ENCODE results near the gene GALNT18.

GALNT18 gene

GRCh38 chr11:11468954-11469353, 152.9 kb downstream of the GALNT18 start:
- no peak overlapping the region for H3K4me3 ChIP-seq (ENCODE audit: low read length in 2 of 2)
- no peaks in the 10 kb centered on the region for H3K27me3 ChIP-seq (ENCODE audit: control insufficient read depth in 3 of 3, insufficient read depth in 3 of 3, low read depth in 1 of 3, low read length in 3 of 3)
- no peak overlapping the region for H2BK12ac ChIP-seq (ENCODE audit: low read length)
- no peaks in the 10 kb centered on the region for H3K9me3 ChIP-seq (replicated peaks in 1 of 2; ENCODE audit: control insufficient read depth in 2 of 2, insufficient read depth in 1 of 2, low read depth in 1 of 2, low read length in 2 of 2)
- H3K36me3 ChIP-seq (replicated peaks in 1 of 2; ENCODE audit: control insufficient read depth in 2 of 2, insufficient read depth in 2 of 2, low read length in 2 of 2): no peaks in the 10 kb centered on the region
- H2AFZ ChIP-seq (ENCODE audit: low read length): no peak overlapping the region
- no peak overlapping the region for H2AK5ac ChIP-seq (ENCODE audit: low read depth, low read length)
- H3K18ac ChIP-seq (ENCODE audit: low read length): no peak overlapping the region
- H2BK120ac ChIP-seq (ENCODE audit: low read depth, low read length): no peak overlapping the region
- no peak overlapping the region for H3K9ac ChIP-seq (ENCODE audit: low read depth, low read length, poor library complexity)
- H3K27ac ChIP-seq (replicated peaks; ENCODE audit: low read length): no peak overlapping the region
- no peak overlapping the region for H4K8ac ChIP-seq (ENCODE audit: low read depth, low read length)
- no peaks in the 10 kb centered on the region for H3K79me1 ChIP-seq (ENCODE audit: low read depth, low read length)
- no peak overlapping the region for H2BK5ac ChIP-seq (ENCODE audit: low read length)
- H3K23ac ChIP-seq (ENCODE audit: low read depth, low read length, poor library complexity): no peak overlapping the region
- no CpG with 5 or more reads among the region's 6 CpGs for WGBS, 2 donors (ENCODE audit: extremely low coverage in 2 of 2, insufficient read length in 2 of 2, insufficient replicate concordance in 1 of 2)
- H2BK15ac ChIP-seq (ENCODE audit: low read length): no peak overlapping the region
- no peak overlapping the region for H3K4me2 ChIP-seq (ENCODE audit: insufficient read depth, low read length, poor library complexity, severe bottlenecking)
- H3K4ac ChIP-seq (ENCODE audit: low read length): no peak overlapping the region
- no peak for DNase-seq (ENCODE audit: low spot score)
- no peak overlapping the region for H3K14ac ChIP-seq (ENCODE audit: low read length)
- H3K4me1 ChIP-seq (ENCODE audit: control insufficient read depth in 2 of 2, insufficient read depth in 1 of 2, low read depth in 1 of 2, low read length in 2 of 2): peaks cover 0 to 1% of the 10 kb centered on the region in 2 donors
- H4K91ac ChIP-seq (ENCODE audit: low read depth, low read length, poor library complexity): no peak overlapping the region

DNA sequence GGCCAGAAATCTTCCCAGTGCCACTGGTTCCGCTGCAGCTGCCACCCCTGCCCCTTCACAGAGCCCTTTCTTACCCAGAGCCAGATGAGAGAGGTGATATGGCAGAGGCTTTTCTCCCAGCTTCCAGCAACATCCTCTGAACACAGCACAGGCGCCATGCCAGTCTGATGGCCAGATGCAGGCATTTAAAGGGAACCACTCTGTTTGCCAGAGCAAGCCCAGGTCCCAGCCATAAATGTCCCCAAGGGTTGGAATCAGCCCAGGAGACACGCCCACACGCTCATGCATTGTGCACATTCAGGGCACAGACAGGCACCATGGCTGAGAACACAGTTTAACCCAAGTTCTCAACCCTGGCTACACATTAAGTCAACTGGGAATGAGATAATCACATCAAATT, 154.5 kb downstream of the GALNT18 start:
- H3K79me1 ChIP-seq (ENCODE audit: low read depth, low read length): no peaks in the 10 kb centered on the region
- no peaks in the 10 kb centered on the region for H3K27me3 ChIP-seq (ENCODE audit: control insufficient read depth in 3 of 3, insufficient read depth in 3 of 3, low read depth in 1 of 3, low read length in 3 of 3)
- DNase-seq (ENCODE audit: low spot score): no peak
- H3K4me1 ChIP-seq (ENCODE audit: control insufficient read depth in 2 of 2, insufficient read depth in 1 of 2, low read depth in 1 of 2, low read length in 2 of 2): peaks cover 0 to 1% of the 10 kb centered on the region in 2 donors
- H3K4me2 ChIP-seq (ENCODE audit: insufficient read depth, low read length, poor library complexity, severe bottlenecking): no peak overlapping the region
- peak overlapping the region; percentile 31 for H2BK5ac ChIP-seq (ENCODE audit: low read length)
- H3K23ac ChIP-seq (ENCODE audit: low read depth, low read length, poor library complexity): no peak overlapping the region
- no CpG with 5 or more reads among the region's 4 CpGs for WGBS, 2 donors (ENCODE audit: extremely low coverage in 2 of 2, insufficient read length in 2 of 2, insufficient replicate concordance in 1 of 2)
- H3K4ac ChIP-seq (ENCODE audit: low read length): no peak overlapping the region
- H3K9me3 ChIP-seq (replicated peaks in 1 of 2; ENCODE audit: control insufficient read depth in 2 of 2, insufficient read depth in 1 of 2, low read depth in 1 of 2, low read length in 2 of 2): no peaks in the 10 kb centered on the region
- H2BK12ac ChIP-seq (ENCODE audit: low read length): no peak overlapping the region
- no peak overlapping the region for H3K4me3 ChIP-seq (ENCODE audit: low read length in 2 of 2)
- peak overlapping the region; percentile 53 for H2BK15ac ChIP-seq (ENCODE audit: low read length)
- no peaks in the 10 kb centered on the region for H3K36me3 ChIP-seq (replicated peaks in 1 of 2; ENCODE audit: control insufficient read depth in 2 of 2, insufficient read depth in 2 of 2, low read length in 2 of 2)
- no peak overlapping the region for H3K27ac ChIP-seq (replicated peaks; ENCODE audit: low read length)
- no peak overlapping the region for H3K9ac ChIP-seq (ENCODE audit: low read depth, low read length, poor library complexity)
- no peak overlapping the region for H4K8ac ChIP-seq (ENCODE audit: low read depth, low read length)
- no peak overlapping the region for H3K14ac ChIP-seq (ENCODE audit: low read length)
- H4K91ac ChIP-seq (ENCODE audit: low read depth, low read length, poor library complexity): peak overlapping the region; percentile 35
- H2AFZ ChIP-seq (ENCODE audit: low read length): no peak overlapping the region
- no peak overlapping the region for H3K18ac ChIP-seq (ENCODE audit: low read length)
- no peak overlapping the region for H2AK5ac ChIP-seq (ENCODE audit: low read depth, low read length)
- no peak overlapping the region for H2BK120ac ChIP-seq (ENCODE audit: low read depth, low read length)

DNA sequence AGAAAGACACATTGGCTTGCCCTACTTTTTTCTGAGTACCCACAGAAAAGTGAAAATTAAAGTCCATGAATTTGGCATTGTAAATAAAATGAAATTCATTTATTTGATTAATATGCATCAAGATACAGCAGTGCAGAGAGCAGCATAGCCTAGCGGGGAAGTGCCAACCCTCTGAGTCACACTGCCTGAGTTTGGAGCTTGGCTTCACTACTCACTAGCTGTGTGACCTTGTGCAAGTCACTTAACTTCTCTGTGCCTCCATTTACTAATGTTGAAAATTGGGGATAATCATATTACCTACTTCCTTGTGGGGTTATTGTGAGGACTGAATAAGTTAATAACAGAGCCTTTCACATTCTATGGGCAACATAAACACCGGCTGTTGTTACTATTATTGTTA, 157.2 kb downstream of the GALNT18 start:
- Histone ChIP-seq H4K91ac (ENCODE audit: low read depth, low read length, poor library complexity) (no peak overlapping the region), H3K9me3 (replicated peaks in 1 of 2; ENCODE audit: control insufficient read depth in 2 of 2, insufficient read depth in 1 of 2, low read depth in 1 of 2, low read length in 2 of 2) (no peaks in the 10 kb centered on the region), H3K27me3 (ENCODE audit: control insufficient read depth in 3 of 3, insufficient read depth in 3 of 3, low read depth in 1 of 3, low read length in 3 of 3) (no peaks in the 10 kb centered on the region), H2BK15ac (ENCODE audit: low read length) (no peak overlapping the region), H4K8ac (ENCODE audit: low read depth, low read length) (no peak overlapping the region), H3K36me3 (replicated peaks in 1 of 2; ENCODE audit: control insufficient read depth in 2 of 2, insufficient read depth in 2 of 2, low read length in 2 of 2) (no peaks in the 10 kb centered on the region), H3K27ac (replicated peaks; ENCODE audit: low read length) (no peak overlapping the region), H2AFZ (ENCODE audit: low read length) (no peak overlapping the region), H3K4me1 (ENCODE audit: control insufficient read depth in 2 of 2, insufficient read depth in 1 of 2, low read depth in 1 of 2, low read length in 2 of 2) (peaks cover 0 to 1% of the 10 kb centered on the region in 2 donors), H2BK120ac (ENCODE audit: low read depth, low read length) (no peak overlapping the region), H3K14ac (ENCODE audit: low read length) (no peak overlapping the region), H2BK5ac (ENCODE audit: low read length) (no peak overlapping the region), H3K18ac (ENCODE audit: low read length) (no peak overlapping the region), H3K4me2 (ENCODE audit: insufficient read depth, low read length, poor library complexity, severe bottlenecking) (no peak overlapping the region), H3K9ac (ENCODE audit: low read depth, low read length, poor library complexity) (no peak overlapping the region), H3K79me1 (ENCODE audit: low read depth, low read length) (no peaks in the 10 kb centered on the region), H2AK5ac (ENCODE audit: low read depth, low read length) (no peak overlapping the region), H3K23ac (ENCODE audit: low read depth, low read length, poor library complexity) (no peak overlapping the region), H2BK12ac (ENCODE audit: low read length) (no peak overlapping the region), H3K4ac (ENCODE audit: low read length) (no peak overlapping the region), H3K4me3 (ENCODE audit: low read length in 2 of 2) (no peak overlapping the region)
- DNase-seq (ENCODE audit: low spot score): no peak
- no CpG with 5 or more reads among the region's 2 CpGs for WGBS, 2 donors (ENCODE audit: extremely low coverage in 2 of 2, insufficient read length in 2 of 2, insufficient replicate concordance in 1 of 2)

DNA sequence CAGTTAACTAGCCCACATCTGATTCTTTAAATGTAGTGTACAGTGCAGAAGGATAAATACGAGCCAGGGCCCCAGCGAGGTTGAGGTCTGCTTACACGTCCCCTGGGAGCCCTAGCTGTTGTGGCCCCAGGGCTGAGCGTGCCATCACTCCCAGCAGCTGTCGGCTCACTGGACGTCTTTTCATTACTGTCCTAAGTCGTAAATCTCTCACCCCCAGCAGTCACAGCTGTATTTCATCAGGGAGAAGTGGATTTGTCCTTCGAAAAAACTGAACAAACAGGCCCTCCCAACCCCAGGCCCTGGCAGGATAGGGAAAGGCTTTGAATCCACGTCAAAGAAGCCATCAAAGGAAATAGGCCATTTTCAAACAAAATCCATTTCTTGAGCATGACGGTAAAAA, 158.4 kb downstream of the GALNT18 start:
- DNase-seq (ENCODE audit: low spot score): no peak
- WGBS, 2 donors (ENCODE audit: extremely low coverage in 2 of 2, insufficient read length in 2 of 2, insufficient replicate concordance in 1 of 2): no CpG with 5 or more reads among the region's 10 CpGs

More for the DNA sequence above, 158.4 kb downstream of the GALNT18 start:
- H2AFZ ChIP-seq (ENCODE audit: low read length): no peak overlapping the region
- no peak overlapping the region for H3K9ac ChIP-seq (ENCODE audit: low read depth, low read length, poor library complexity)
- no peak overlapping the region for H3K4ac ChIP-seq (ENCODE audit: low read length)
- no peaks in the 10 kb centered on the region for H3K79me1 ChIP-seq (ENCODE audit: low read depth, low read length)
- H3K18ac ChIP-seq (ENCODE audit: low read length): peak overlapping the region; percentile 15
- H4K8ac ChIP-seq (ENCODE audit: low read depth, low read length): no peak overlapping the region
- H2BK120ac ChIP-seq (ENCODE audit: low read depth, low read length): no peak overlapping the region
- H3K14ac ChIP-seq (ENCODE audit: low read length): no peak overlapping the region
- no peaks in the 10 kb centered on the region for H3K36me3 ChIP-seq (replicated peaks in 1 of 2; ENCODE audit: control insufficient read depth in 2 of 2, insufficient read depth in 2 of 2, low read length in 2 of 2)
- H2BK15ac ChIP-seq (ENCODE audit: low read length): no peak overlapping the region
- no peak overlapping the region for H3K4me3 ChIP-seq (ENCODE audit: low read length in 2 of 2)
- H2BK5ac ChIP-seq (ENCODE audit: low read length): no peak overlapping the region
- peaks cover 0 to 1% of the 10 kb centered on the region in 2 donors for H3K4me1 ChIP-seq (ENCODE audit: control insufficient read depth in 2 of 2, insufficient read depth in 1 of 2, low read depth in 1 of 2, low read length in 2 of 2)
- no peak overlapping the region for H3K23ac ChIP-seq (ENCODE audit: low read depth, low read length, poor library complexity)
- no peak overlapping the region for H3K27ac ChIP-seq (replicated peaks; ENCODE audit: low read length)
- no peak overlapping the region for H2AK5ac ChIP-seq (ENCODE audit: low read depth, low read length)
- H3K9me3 ChIP-seq (replicated peaks in 1 of 2; ENCODE audit: control insufficient read depth in 2 of 2, insufficient read depth in 1 of 2, low read depth in 1 of 2, low read length in 2 of 2): no peaks in the 10 kb centered on the region
- no peaks in the 10 kb centered on the region for H3K27me3 ChIP-seq (ENCODE audit: control insufficient read depth in 3 of 3, insufficient read depth in 3 of 3, low read depth in 1 of 3, low read length in 3 of 3)
- H2BK12ac ChIP-seq (ENCODE audit: low read length): no peak overlapping the region
- no peak overlapping the region for H3K4me2 ChIP-seq (ENCODE audit: insufficient read depth, low read length, poor library complexity, severe bottlenecking)
- no peak overlapping the region for H4K91ac ChIP-seq (ENCODE audit: low read depth, low read length, poor library complexity)

Measured in neuronal stem cell (in vitro differentiated cells).